KMS-11 (cell line): ENCODE measurements around the gene C12orf43.

Experiments
- H2AFZ ChIP-seq: fragments of 200-600 bp; sonication (generic); 2 replicates; pipeline ENCODE4 v1.6.1; 2016; ENCODE audit warnings: antibody characterized with exemption, mixed run types, low read depth
- H3K27ac ChIP-seq: fragments of 200-600 bp; sonication (generic); 2 replicates; pipeline ENCODE4 v1.6.1; 2016; ENCODE audit warnings: mild to moderate bottlenecking, mixed run types
- H3K27me3 ChIP-seq: fragments of 200-600 bp; sonication (generic); 2 replicates; pipeline ENCODE4 v1.6.1; 2017; ENCODE audit warnings: mild to moderate bottlenecking, low read depth, mixed run types, moderate library complexity; ENCODE audit not compliant: insufficient read depth
- H3K36me3 ChIP-seq: fragments of 200-600 bp; sonication (generic); 2 replicates; pipeline ENCODE4 v1.6.1; 2017; ENCODE audit warnings: mild to moderate bottlenecking, mixed run types; ENCODE audit not compliant: insufficient read depth
- H3K4me1 ChIP-seq: fragments of 200-600 bp; sonication (generic); 2 replicates; pipeline ENCODE4 v1.6.1; 2016; ENCODE audit warnings: mild to moderate bottlenecking, low read depth, mixed run types; ENCODE audit not compliant: poor library complexity, severe bottlenecking
- H3K4me2 ChIP-seq: fragments of 200-600 bp; sonication (generic); 2 replicates; pipeline ENCODE4 v1.7.0; 2016; ENCODE audit warnings: mild to moderate bottlenecking, mixed run types
- H3K4me3 ChIP-seq: fragments of 200-600 bp; sonication (generic); IDR thresholded peaks from 2 replicates; pipeline ENCODE4 v1.6.1; 2017; ENCODE audit warnings: low read depth, low read length, mixed read lengths; ENCODE audit not compliant: insufficient read depth
- H3K79me2 ChIP-seq: fragments of 200-600 bp; sonication (generic); 2 replicates; pipeline ENCODE4 v1.6.1; 2016; ENCODE audit warnings: low read depth, mixed run types; ENCODE audit not compliant: insufficient read depth
- H3K9ac ChIP-seq: fragments of 200-600 bp; sonication (generic); 2 replicates; pipeline ENCODE4 v1.6.1; 2016; ENCODE audit warnings: mild to moderate bottlenecking, mixed run types
- H4K20me1 ChIP-seq: fragments of 200-600 bp; sonication (generic); 2 replicates; pipeline ENCODE4 v1.6.1; 2016; ENCODE audit warnings: mild to moderate bottlenecking, mixed run types; ENCODE audit not compliant: insufficient read depth
- TF ChIP-seq, protein P1 (sequence below): fragments of 200-600 bp; sonication (generic); conservative IDR thresholded peaks from 2 replicates; pipeline ENCODE4 v1.6.1; 2017; ENCODE audit warnings: low read depth, mild to moderate bottlenecking, antibody characterized with exemption, low read length, moderate library complexity, mixed read lengths

The C12orf43 gene

DNA sequence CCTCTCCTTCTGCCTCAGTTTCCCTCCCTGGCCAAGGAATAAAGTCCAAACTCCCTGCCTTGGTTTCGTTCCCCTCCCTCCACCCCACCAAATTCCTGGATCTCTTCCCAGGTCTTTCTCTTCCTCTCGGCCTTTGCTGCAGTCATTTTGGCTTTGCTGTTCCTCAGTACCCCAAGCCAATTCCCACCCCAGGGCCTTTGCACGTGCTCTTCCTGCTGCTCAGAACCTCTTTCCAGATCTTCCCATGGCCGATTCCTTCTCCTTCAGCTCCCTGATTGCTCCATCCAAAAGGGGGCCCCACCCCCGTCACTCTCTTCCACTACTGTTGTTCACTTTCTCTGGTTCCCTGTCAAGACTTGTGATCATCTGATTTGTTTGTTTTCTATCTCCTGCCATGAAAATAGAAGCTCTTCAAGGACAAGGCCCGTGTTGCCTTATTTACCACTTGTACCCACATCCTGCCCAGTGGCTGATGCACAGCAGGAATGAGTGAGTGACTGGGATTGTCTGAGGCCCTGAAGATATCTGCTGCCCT lies 34.8 kb downstream of the C12orf43 start:
- H2AFZ ChIP-seq: no peak overlapping the region
- no peaks in the 10 kb centered on the region for H4K20me1 ChIP-seq
- H3K79me2 ChIP-seq: no peaks in the 10 kb centered on the region
- no peak overlapping the region for H3K4me2 ChIP-seq
- H3K36me3 ChIP-seq: no peaks in the 10 kb centered on the region
- no peaks in the 10 kb centered on the region for H3K27me3 ChIP-seq
- no peak overlapping the region for H3K9ac ChIP-seq
- TF ChIP-seq, protein P1, sequence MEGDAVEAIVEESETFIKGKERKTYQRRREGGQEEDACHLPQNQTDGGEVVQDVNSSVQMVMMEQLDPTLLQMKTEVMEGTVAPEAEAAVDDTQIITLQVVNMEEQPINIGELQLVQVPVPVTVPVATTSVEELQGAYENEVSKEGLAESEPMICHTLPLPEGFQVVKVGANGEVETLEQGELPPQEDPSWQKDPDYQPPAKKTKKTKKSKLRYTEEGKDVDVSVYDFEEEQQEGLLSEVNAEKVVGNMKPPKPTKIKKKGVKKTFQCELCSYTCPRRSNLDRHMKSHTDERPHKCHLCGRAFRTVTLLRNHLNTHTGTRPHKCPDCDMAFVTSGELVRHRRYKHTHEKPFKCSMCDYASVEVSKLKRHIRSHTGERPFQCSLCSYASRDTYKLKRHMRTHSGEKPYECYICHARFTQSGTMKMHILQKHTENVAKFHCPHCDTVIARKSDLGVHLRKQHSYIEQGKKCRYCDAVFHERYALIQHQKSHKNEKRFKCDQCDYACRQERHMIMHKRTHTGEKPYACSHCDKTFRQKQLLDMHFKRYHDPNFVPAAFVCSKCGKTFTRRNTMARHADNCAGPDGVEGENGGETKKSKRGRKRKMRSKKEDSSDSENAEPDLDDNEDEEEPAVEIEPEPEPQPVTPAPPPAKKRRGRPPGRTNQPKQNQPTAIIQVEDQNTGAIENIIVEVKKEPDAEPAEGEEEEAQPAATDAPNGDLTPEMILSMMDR: no peak
- no peaks in the 10 kb centered on the region for H3K4me1 ChIP-seq
- H3K27ac ChIP-seq: no peak overlapping the region
- H3K4me3 ChIP-seq: no peak overlapping the region

DNA sequence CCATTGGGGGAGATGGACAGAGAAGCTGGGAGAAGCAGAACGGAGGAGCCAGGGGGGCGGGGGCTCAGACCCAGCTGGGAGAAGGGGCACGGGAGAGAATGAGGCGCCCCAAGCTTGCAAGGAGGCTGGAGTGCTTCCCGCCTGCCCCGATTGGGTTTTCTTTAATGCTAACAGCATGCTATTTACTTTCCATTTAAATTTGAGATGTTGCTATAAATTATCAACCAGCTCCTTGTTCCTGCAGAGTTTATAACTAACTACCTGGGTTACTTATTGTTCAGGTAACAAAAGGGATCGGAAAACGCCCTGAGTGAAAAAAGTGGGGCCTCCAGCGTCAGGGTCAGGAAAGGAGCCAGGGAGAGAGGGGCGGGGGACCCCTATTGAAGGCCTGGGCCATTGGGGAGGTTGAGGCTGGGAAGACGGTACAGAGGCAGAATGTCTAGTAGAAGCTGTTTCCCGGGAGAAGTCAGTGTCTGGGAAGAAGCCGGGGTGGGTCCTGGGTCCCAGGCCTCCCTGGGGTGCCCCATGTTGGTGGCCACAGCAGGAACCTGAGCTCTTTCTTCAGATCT lies 35.4 kb downstream of the C12orf43 start:
- H2AFZ ChIP-seq: no peak overlapping the region
- no peak overlapping the region for H3K27ac ChIP-seq
- H3K4me3 ChIP-seq: no peak overlapping the region
- no peaks in the 10 kb centered on the region for H4K20me1 ChIP-seq
- no peaks in the 10 kb centered on the region for H3K27me3 ChIP-seq
- H3K4me1 ChIP-seq: no peaks in the 10 kb centered on the region
- no peaks in the 10 kb centered on the region for H3K36me3 ChIP-seq
- TF ChIP-seq, protein P1: no peak
- no peak overlapping the region for H3K9ac ChIP-seq
- no peak overlapping the region for H3K4me2 ChIP-seq
- no peaks in the 10 kb centered on the region for H3K79me2 ChIP-seq

GRCh38 chr12:120979862-120980696 lies 36.2 kb downstream of the C12orf43 start:
- H3K36me3 ChIP-seq: no peaks in the 10 kb centered on the region
- TF ChIP-seq, protein P1: no peak
- H3K4me2 ChIP-seq: no peak overlapping the region
- no peaks in the 10 kb centered on the region for H3K27me3 ChIP-seq
- no peak overlapping the region for H3K9ac ChIP-seq
- no peaks in the 10 kb centered on the region for H3K4me1 ChIP-seq
- no peak overlapping the region for H3K27ac ChIP-seq
- H2AFZ ChIP-seq: no peak overlapping the region
- H4K20me1 ChIP-seq: no peaks in the 10 kb centered on the region
- H3K4me3 ChIP-seq: no peak overlapping the region
- H3K79me2 ChIP-seq: no peaks in the 10 kb centered on the region

GRCh38 chr12:120979220-120979861 lies 36.9 kb downstream of the C12orf43 start:
- Histone ChIP-seq H3K36me3 (no peaks in the 10 kb centered on the region), H3K4me2 (no peak overlapping the region), H3K27ac (no peak overlapping the region), H3K27me3 (no peaks in the 10 kb centered on the region), H3K79me2 (no peaks in the 10 kb centered on the region), H3K4me1 (no peaks in the 10 kb centered on the region), H4K20me1 (no peaks in the 10 kb centered on the region), H3K9ac (no peak overlapping the region), H3K4me3 (no peak overlapping the region), H2AFZ (no peak overlapping the region)
- TF ChIP-seq, protein P1: no peak
